ENCODE measurements around the gene YAF2. TPM values are rescaled to one million over a fixed set of nuclear protein-coding genes. Genes with fewer than 3 reads are reported as not detected.

Gene YAF2, protein sequence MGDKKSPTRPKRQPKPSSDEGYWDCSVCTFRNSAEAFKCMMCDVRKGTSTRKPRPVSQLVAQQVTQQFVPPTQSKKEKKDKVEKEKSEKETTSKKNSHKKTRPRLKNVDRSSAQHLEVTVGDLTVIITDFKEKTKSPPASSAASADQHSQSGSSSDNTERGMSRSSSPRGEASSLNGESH
- 10 to 100 TPM; 12.5 to 26.5 (median 13.4) TPM for total RNA-seq

DNA sequence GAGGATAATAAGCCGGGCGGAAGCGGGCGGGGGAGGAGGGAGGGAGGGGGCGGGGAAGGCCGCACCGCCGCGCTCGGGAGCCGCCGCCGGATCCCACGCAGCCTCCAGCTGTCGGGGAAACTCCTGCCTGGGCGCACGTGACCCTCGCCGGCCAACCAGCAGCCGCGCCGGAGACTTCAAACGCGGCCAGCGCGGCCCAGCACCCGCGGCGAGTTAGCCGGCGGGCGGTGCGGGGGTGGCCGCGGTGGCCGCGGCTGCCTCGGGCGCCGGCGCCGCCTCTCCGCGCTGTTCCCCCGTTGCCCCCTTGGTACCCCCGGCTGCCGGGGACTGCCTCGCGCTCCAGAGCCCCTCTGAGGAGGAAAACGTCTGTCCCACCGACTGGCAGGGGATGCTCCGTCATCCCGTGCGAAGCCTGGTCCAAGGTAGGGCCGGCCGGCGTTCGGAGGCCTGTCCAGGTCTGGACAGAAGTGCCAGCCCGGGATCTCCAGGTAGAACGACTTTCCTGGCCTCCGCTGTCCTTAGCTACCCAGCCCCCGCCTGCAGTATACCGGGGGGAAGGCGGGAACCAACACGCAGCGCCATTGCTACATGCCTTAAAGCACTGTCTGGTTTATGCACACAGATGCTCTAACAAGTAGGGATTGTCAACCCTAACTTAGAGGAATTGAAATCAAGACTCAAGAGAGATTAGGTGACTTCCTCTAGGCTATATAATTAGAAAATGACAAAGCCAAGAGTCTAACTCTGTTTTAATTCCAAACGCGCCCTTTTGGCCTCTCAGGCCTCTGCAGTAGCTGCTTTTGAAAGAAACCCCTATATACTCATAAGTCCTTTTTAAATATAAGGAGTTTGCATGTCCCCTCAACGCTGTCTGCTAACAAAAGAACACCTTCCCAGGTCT, at the start of gene YAF2:
YAF2 (minus strand) TSS at position 9 of the 901 bp plus-strand sequence. CDS start 68 bp downstream, outside the sequence.
- 16% methylated on average over 11 of the region's 69 CpGs for WGBS
- DNase-seq (ENCODE audit: low spot score in 2 of 2), result peak; percentile 93 to 94
- Histone ChIP-seq H3K9me3 (no peaks in the 10 kb centered on the region), H3K36me3 (no peaks in the 10 kb centered on the region), H3K27me3 (no peaks in the 10 kb centered on the region), H3K4me1 (peaks cover 37% of the 10 kb centered on the region), H3K27ac (peak within 1 kb of the TSS; percentile 96), H3K4me3 (peak within 1 kb of the TSS; percentile 78)
- no peak for TF ChIP-seq POLR2A (IDR thresholded peaks at IDR 0.05)
- TF ChIP-seq, protein P1, sequence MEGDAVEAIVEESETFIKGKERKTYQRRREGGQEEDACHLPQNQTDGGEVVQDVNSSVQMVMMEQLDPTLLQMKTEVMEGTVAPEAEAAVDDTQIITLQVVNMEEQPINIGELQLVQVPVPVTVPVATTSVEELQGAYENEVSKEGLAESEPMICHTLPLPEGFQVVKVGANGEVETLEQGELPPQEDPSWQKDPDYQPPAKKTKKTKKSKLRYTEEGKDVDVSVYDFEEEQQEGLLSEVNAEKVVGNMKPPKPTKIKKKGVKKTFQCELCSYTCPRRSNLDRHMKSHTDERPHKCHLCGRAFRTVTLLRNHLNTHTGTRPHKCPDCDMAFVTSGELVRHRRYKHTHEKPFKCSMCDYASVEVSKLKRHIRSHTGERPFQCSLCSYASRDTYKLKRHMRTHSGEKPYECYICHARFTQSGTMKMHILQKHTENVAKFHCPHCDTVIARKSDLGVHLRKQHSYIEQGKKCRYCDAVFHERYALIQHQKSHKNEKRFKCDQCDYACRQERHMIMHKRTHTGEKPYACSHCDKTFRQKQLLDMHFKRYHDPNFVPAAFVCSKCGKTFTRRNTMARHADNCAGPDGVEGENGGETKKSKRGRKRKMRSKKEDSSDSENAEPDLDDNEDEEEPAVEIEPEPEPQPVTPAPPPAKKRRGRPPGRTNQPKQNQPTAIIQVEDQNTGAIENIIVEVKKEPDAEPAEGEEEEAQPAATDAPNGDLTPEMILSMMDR (IDR thresholded peaks at IDR 0.05), result no peak

DNA sequence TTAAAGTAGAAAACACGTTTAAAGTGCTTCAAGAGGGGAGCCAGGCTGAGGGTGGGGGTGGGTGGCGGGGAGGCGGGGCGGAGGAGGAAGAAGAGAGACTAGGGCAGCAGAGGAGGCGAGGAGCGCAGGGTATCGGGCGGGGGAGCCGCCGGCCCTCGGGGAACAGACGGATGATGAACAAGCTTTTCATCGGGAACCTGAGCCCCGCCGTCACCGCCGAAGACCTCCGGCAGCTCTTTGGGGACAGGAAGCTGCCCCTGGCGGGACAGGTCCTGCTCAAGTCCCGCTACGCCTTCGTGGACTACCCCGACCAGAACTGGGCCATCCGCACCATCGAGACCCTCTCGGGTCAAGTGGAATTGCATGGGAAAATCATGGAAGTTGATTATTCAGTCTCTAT, 48.7 kb upstream of the YAF2 start:
- TF ChIP-seq EP300 (IDR thresholded peaks at IDR 0.05), result no peak
- TF ChIP-seq POLR2A (IDR thresholded peaks at IDR 0.05), result no peak
- TF ChIP-seq, protein P1 (IDR thresholded peaks at IDR 0.05), result no peak
- TF ChIP-seq POLR2AphosphoS5 (IDR thresholded peaks at IDR 0.05), result no peak
- Histone ChIP-seq H3K4me3 (no peak overlapping the region), H3K36me3 (no peaks in the 10 kb centered on the region), H3K27me3 (no peaks in the 10 kb centered on the region), H3K9me3 (no peaks in the 10 kb centered on the region), H3K4me1 (no peaks in the 10 kb centered on the region), H3K27ac (no peak overlapping the region)
- no peak for DNase-seq (ENCODE audit: low spot score in 2 of 2)
- WGBS, result 89% methylated on average over 26 of the region's 26 CpGs

DNA sequence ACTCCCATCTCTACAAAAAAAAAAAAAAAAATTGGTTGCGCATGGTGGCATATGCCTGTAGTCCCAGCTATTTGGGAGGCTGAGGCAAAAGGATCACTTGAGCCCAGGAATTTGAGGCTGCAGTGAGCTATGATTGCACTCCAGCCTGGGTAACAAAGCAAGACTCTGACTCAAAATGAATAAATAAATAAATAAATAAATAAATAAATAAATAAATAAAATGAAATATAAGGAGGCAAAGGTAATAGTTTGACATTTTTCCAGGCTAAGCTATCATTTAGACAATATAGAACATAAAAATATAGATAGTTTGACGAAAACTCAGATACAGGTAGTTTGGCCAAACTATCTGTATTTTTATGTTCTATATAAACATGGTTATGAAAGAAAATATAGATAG, 47.4 kb upstream of the YAF2 start:
- 92% methylated on average over 2 of the region's 2 CpGs for whole genome bisulfite sequencing

DNA sequence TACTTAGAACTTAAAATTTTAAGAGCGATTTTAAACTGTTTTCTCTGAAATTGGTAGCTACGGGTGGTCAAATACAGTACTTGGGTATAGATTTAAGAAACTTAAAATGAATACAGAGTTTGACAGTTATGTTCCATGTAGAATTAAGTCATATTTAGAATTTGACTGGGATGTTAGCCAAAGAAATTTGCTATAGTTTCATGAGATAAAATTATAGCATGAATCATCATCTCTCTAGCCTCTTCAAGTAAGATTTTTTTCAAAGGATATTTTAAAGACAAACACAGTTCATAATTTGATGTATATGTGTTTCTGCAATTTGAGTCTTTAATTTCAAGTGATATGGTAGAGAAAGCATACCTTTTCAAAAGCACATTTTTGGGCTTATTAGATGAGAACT, 46.8 kb upstream of the YAF2 start:
- Histone ChIP-seq H3K4me1 (no peaks in the 10 kb centered on the region), H3K27ac (no peak overlapping the region), H3K27me3 (no peaks in the 10 kb centered on the region), H3K9me3 (no peaks in the 10 kb centered on the region), H3K36me3 (no peaks in the 10 kb centered on the region), H3K4me3 (no peak overlapping the region)
- TF ChIP-seq POLR2AphosphoS5 (IDR thresholded peaks at IDR 0.05) (no peak), EP300 (IDR thresholded peaks at IDR 0.05) (no peak), POLR2A (IDR thresholded peaks at IDR 0.05) (no peak)
- TF ChIP-seq, protein P1 (IDR thresholded peaks at IDR 0.05), result no peak
- 67% methylated on average over 2 of the region's 2 CpGs for WGBS
- DNase-seq (ENCODE audit: low spot score in 2 of 2), result no peak

More for the DNA sequence above, 47.4 kb upstream of the YAF2 start:
- H3K9me3 ChIP-seq, result no peaks in the 10 kb centered on the region
- TF ChIP-seq, protein P1 (IDR thresholded peaks at IDR 0.05), result no peak
- TF ChIP-seq POLR2A (IDR thresholded peaks at IDR 0.05) (no peak), POLR2AphosphoS5 (IDR thresholded peaks at IDR 0.05) (no peak), EP300 (IDR thresholded peaks at IDR 0.05) (no peak)
- H3K4me1 ChIP-seq, result no peaks in the 10 kb centered on the region
- no peaks in the 10 kb centered on the region for H3K36me3 ChIP-seq
- no peak overlapping the region for H3K27ac ChIP-seq
- no peak for DNase-seq (ENCODE audit: low spot score in 2 of 2)
- no peak overlapping the region for H3K4me3 ChIP-seq
- H3K27me3 ChIP-seq, result no peaks in the 10 kb centered on the region

DNA sequence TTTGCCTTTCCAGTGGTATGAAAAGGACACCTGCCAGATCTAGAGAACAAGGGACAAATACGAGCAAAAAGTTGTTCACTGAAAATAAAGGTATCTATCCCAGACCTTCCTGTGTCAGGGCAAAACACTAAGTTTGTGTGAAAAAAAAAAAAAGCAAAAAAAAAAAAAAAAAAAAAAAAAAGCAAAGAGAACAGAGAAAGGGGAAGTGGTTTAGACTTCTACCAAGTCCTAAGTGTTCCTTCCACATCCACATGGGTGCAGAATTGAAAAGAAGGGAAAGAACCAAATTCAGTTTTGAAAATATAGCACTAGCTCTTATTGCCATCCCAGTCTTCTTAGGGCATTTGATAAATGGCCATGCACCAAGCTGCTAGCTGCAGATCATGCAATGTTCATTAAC, 46.1 kb upstream of the YAF2 start:
- H3K36me3 ChIP-seq, result no peaks in the 10 kb centered on the region
- no peak overlapping the region for H3K27ac ChIP-seq
- no peak for DNase-seq (ENCODE audit: low spot score in 2 of 2)
- 82% methylated on average over 1 of the region's 1 CpG for WGBS
- no peaks in the 10 kb centered on the region for H3K4me1 ChIP-seq
- H3K9me3 ChIP-seq, result no peaks in the 10 kb centered on the region
- H3K27me3 ChIP-seq, result no peaks in the 10 kb centered on the region
- no peak overlapping the region for H3K4me3 ChIP-seq
- TF ChIP-seq, protein P1 (IDR thresholded peaks at IDR 0.05), result no peak
- TF ChIP-seq POLR2AphosphoS5 (IDR thresholded peaks at IDR 0.05) (no peak), EP300 (IDR thresholded peaks at IDR 0.05) (no peak), POLR2A (IDR thresholded peaks at IDR 0.05) (no peak)

Measured in suprapubic skin (tissue), 4 donors.